Islet precursor cell (in vitro differentiated cells): Measurements from ENCODE around the gene KAT8.

Experiments used
- DNase-seq: peaks from one replicate; pipeline ENCODE4 v3.0.0-alpha.2; 2018

Gene KAT8

DNA sequence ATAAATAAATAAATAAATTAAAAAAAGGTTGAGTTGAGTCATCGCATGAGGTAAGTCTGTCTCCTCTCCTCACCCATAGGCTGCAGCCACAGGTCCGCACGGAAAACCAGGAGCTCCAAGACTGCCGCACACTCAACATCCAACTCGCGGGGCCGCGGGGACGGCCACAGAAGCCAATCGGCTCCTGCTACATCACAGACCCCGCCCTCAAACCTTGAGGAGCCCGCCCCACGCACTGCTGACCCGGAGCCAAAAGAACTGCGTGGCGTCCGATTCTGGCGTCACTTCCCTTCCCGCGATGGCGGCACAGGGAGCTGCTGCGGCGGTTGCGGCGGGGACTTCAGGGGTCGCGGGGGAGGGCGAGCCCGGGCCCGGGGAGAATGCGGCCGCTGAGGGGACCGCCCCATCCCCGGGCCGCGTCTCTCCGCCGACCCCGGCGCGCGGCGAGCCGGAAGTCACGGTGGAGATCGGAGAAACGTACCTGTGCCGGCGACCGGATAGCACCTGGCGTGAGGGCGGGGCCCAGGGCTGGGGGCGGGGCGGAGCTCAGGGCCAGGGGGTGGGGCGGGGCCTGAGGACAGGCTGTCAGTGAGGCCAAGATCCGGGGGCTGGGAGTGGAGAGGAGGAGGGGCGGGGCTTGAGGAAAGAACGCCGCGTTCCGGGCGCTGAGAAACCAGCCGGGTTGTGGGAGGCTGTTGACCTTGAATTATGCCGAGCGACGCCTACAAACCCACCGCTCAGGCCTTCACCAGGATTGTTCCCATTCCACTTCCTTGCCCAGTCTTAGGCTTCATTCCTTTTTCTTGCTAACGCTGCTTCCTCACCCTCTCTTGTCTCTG is at the start of gene KAT8:
Gene KAT8, plus strand, starts transcription at position 281 of the 839 bp plus-strand sequence. Its CDS starts 18 bp downstream, at position 299.
- DNase-seq: peak; percentile 99

GRCh38 chr16:31071861-31072260 is 45.6 kb upstream of the KAT8 start:
- no peak for DNase-seq

- peak; percentile 59 for DNase-seq
These were observed 44.8 kb upstream of the KAT8 start for GRCh38 chr16:31072540-31073141.

DNA sequence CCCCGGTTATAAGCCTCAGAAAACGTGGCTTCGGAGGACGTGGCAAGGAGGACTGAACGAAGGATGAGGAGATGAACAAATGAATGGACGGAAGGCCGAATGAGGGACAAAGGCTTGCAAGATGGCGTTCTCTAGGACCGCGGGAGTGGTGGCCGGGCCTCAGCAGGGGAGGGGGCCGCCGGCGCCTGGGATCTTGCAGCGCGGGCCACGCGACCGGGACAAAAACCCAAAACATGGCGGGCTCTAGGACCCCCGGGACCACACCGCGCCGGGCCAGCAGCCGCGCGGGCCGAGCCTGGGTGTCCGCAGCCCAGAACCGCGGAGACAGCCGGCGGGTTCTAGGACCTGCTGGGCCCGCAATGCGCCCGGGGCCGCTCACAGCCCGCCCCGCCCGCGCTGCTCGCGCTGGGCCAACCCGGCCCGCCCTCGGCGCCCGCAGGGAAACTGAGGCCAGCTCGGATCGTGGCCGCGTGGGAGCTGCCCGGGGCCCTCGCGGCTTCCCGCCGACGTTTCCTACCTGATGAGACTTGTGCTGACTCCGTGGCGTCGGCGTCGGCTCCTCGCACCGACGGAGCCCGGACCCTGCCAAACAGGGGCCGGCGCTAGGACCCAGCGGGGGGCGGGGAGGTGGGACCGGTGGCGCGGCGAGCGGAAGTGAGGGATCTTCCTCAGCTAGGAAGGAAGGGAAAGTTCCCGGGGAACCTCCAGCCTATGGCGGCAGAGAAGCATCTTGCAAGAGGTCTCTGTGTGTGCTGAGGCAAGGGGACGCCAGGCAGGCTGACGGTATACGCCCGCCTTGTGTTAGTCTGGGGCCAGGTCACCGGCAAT is 44.1 kb upstream of the KAT8 start:
- peak; percentile 97 for DNase-seq

- DNase-seq: peak; percentile 99
These were observed 43.3 kb upstream of the KAT8 start, which contains the start of the genes ZNF646 and ZNF668 for GRCh38 chr16:31073970-31074813. Gene ZNF646 (plus strand): TSS chr16:31074422. CDS start chr16:31076325, 1,903 bp downstream. Gene ZNF668 (minus strand): TSS chr16:31074240. CDS start chr16:31064459, 9,781 bp downstream.

- no peak for DNase-seq
These were observed 42.7 kb upstream of the KAT8 start for GRCh38 chr16:31074814-31075183.

DNA sequence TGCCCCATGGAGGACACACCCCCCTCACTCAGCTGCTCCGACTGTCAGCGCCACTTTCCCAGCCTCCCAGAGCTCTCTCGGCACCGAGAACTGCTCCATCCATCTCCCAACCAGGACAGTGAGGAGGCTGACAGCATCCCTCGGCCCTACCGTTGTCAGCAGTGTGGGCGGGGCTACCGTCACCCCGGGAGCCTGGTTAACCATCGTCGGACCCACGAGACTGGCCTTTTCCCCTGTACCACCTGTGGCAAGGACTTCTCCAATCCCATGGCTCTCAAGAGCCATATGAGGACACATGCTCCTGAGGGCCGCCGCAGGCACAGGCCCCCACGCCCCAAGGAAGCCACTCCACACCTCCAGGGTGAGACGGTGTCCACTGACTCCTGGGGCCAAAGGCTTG is 41.1 kb upstream of the KAT8 start:
- no peak for DNase-seq

DNA sequence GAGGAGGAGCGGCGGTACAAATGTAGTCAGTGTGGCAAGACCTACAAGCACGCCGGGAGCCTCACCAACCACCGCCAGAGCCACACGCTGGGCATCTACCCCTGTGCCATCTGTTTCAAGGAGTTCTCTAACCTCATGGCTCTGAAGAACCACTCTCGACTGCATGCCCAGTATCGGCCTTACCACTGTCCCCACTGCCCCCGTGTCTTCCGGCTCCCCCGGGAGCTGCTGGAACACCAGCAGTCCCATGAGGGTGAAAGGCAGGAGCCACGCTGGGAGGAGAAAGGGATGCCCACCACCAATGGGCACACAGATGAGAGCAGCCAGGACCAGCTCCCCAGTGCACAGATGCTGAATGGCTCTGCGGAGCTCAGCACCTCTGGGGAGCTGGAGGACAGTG is 40.4 kb upstream of the KAT8 start:
- no peak for DNase-seq

- DNase-seq: no peak
These were observed 39.7 kb upstream of the KAT8 start for GRCh38 chr16:31077592-31078396.

- no peak for DNase-seq
These were observed 38.7 kb upstream of the KAT8 start for GRCh38 chr16:31078597-31079341.

DNA sequence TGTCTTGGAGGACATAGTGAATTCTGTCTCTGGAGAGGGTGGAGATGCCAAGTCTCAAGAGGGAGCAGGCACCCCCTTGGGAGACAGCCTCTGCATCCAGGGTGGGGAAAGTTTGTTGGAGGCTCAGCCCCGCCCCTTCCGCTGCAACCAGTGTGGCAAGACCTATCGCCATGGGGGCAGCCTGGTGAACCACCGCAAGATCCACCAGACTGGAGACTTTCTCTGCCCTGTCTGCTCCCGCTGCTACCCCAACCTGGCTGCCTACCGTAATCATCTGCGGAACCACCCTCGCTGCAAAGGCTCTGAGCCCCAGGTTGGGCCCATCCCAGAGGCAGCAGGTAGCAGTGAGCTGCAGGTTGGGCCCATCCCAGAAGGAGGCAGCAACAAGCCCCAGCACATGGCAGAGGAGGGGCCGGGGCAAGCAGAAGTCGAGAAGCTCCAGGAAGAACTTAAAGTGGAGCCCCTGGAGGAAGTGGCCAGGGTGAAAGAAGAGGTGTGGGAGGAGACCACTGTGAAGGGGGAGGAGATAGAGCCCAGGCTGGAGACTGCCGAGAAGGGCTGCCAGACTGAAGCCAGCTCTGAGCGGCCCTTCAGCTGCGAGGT is 38.0 kb upstream of the KAT8 start:
- peak; percentile 52 for DNase-seq

GRCh38 chr16:31080035-31080629 is 37.3 kb upstream of the KAT8 start:
- peak; percentile 49 for DNase-seq

- DNase-seq: no peak
These were observed 36.6 kb upstream of the KAT8 start for GRCh38 chr16:31080756-31081419.

GRCh38 chr16:31081428-31082351 is 35.8 kb upstream of the KAT8 start:
- DNase-seq: no peak

DNA sequence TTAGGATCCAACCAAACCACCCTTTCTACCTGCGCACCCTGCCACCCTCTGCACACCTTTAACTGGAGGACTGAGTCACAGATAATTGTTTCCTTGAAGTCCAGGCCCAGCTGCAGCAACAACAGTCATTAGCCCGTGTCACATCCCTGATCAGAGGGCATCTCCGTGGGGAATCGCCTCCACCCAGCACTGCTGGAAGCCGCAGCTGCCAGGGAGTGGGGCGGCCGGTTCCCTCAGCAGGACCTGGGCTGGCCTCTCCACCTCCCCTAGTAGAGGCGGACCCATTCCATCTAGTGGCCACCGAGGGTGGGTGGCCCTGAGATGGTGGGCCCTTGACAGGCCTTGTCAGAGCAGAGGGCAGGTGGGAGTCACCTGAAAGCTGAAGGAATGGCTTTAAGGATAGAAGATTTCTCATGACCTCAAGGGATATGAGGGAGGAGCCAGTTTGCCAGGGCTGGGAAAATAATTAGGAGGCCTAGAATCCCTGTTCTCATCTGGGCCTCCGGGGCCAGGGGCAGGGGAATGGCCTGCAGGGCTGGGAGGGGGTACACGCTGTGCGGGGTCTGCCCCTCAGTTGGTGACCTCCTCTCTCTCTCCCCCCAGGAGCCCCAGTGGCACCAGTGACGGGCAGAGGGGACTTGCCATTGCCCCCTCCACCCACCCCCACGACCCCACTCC is 35.0 kb upstream of the KAT8 start:
- no peak for DNase-seq

DNA sequence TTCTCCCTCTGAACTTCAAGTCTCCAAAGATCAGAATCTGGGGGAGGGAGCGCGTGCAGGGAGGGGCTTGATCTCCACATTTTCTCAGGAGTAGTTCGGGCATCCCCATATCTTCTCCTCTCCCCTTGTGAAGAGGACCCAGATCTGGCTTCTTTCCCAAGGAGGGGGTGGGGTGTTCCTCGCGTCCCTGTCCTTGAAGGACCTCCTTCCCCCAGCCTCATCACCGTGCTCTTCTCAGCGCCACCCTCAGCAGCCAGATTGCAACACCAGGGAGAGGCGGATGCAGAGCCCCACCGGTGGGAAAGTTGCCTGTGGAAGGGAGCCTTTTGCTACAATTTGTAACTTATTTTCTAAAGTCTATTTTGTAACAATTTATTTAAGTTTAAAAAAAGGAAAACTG is 34.4 kb upstream of the KAT8 start:
- DNase-seq: no peak

- DNase-seq: peak; percentile 56
These were observed 33.9 kb upstream of the KAT8 start for GRCh38 chr16:31083556-31083955.

- DNase-seq: no peak
These were observed 33.5 kb upstream of the KAT8 start for GRCh38 chr16:31083981-31084380.
